ENCODE data around the gene GABPA.
"Not testable (repeated sequence)": the region's sequence is repeated elsewhere in the genome, so short reads cannot be mapped to it uniquely, and the experiment has no call there.

Gene GABPA

DNA sequence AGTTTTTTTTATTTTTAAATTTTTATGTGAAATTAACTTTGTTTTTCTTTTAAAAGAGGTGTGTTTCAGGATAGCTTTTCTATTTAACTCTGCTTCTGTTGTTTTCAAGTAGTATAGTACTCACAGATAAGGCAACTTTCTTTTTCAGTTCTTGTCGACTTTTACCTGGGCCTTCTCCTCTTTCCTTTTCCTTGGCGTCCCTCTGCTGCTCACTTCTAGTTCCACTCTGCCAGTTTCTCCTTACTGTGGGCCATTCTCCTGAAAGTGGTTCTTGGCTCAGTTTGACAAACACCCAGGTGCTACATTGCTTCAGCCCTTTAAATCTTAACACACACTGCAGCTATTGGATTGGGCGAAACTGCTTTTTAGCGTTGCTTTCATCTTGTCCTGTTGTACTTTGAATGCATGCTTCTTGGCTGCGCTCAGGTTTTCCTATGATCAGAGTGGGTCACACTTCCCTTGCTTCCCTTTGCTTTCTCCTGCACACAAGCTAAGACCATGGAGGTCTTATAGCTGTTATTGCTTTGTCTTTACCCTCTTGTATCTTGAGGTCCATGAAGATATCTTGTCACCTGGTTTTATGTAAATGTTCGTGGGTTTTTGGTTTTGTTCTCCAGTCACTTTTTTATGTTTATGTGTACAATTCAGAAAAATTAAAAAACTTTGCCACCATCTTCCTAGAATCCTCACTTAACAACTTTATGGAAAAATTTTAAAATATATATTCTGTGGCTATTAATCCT is 21.6 kb downstream of the GABPA start:
- Histone ChIP-seq H3K27ac (ENCODE audit: low read depth, low read length) (no peak overlapping the region), H3K27me3 (ENCODE audit: control insufficient read depth, insufficient read depth, low read length) (no peaks in the 10 kb centered on the region), H3K9ac (ENCODE audit: low read length) (no peak overlapping the region), H3K4me1 (ENCODE audit: control insufficient read depth, insufficient read depth, low read length) (no peaks in the 10 kb centered on the region), H3K36me3 (ENCODE audit: control insufficient read depth, insufficient read depth, low read length) (peaks cover 18% of the 10 kb centered on the region), H3K4me3 (ENCODE audit: low read length) (no peak overlapping the region)

DNA sequence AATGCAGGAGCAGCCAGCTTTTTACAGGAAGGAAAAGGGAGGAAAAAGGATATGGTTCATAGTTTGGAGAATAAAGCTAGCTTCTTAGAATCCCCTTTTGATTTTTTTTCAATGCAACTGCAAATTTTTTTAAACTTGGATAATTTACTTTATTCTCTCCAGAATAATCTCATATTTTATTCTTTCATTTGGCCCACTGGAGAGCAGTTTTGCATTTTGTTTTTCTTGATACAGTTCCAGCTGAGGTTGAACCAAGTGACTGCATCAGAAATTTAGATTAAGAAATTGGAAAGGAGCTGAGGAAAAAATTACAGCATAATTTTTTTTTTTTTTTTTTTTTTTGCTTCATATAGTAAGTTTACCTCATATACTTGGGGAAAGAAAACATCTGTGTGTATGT is 22.8 kb downstream of the GABPA start:
- no peak overlapping the region for H3K4me3 ChIP-seq (ENCODE audit: low read length)
- H3K27ac ChIP-seq (ENCODE audit: low read depth, low read length), result no peak overlapping the region
- H3K27me3 ChIP-seq (ENCODE audit: control insufficient read depth, insufficient read depth, low read length), result no peaks in the 10 kb centered on the region
- no peaks in the 10 kb centered on the region for H3K4me1 ChIP-seq (ENCODE audit: control insufficient read depth, insufficient read depth, low read length)
- H3K36me3 ChIP-seq (ENCODE audit: control insufficient read depth, insufficient read depth, low read length), result peaks cover 18% of the 10 kb centered on the region
- H3K9ac ChIP-seq (ENCODE audit: low read length), result no peak overlapping the region

- Histone ChIP-seq H3K9ac (ENCODE audit: low read length) (no peak overlapping the region), H3K27ac (ENCODE audit: low read depth, low read length) (no peak overlapping the region), H3K4me1 (ENCODE audit: control insufficient read depth, insufficient read depth, low read length) (no peaks in the 10 kb centered on the region), H3K4me3 (ENCODE audit: low read length) (no peak overlapping the region), H3K27me3 (ENCODE audit: control insufficient read depth, insufficient read depth, low read length) (no peaks in the 10 kb centered on the region), H3K36me3 (ENCODE audit: control insufficient read depth, insufficient read depth, low read length) (peaks cover 22% of the 10 kb centered on the region)
These were observed 24.8 kb downstream of the GABPA start for GRCh38 chr21:25759573-25759972.

- no peak overlapping the region for H3K4me3 ChIP-seq (ENCODE audit: low read length)
These were observed 25.3 kb downstream of the GABPA start for GRCh38 chr21:25760061-25760460.

GRCh38 chr21:25760677-25761076 is 25.9 kb downstream of the GABPA start:
- Histone ChIP-seq H3K4me3 (ENCODE audit: low read length) (no peak overlapping the region), H3K27me3 (ENCODE audit: control insufficient read depth, insufficient read depth, low read length) (no peaks in the 10 kb centered on the region), H3K4me1 (ENCODE audit: control insufficient read depth, insufficient read depth, low read length) (no peaks in the 10 kb centered on the region), H3K9ac (ENCODE audit: low read length) (no peak overlapping the region), H3K27ac (ENCODE audit: low read depth, low read length) (no peak overlapping the region), H3K36me3 (ENCODE audit: control insufficient read depth, insufficient read depth, low read length) (peaks cover 22% of the 10 kb centered on the region)

More at GRCh38 chr21:25760061-25760460, 25.3 kb downstream of the GABPA start:
- Histone ChIP-seq H3K9ac (ENCODE audit: low read length) (no peak overlapping the region), H3K4me1 (ENCODE audit: control insufficient read depth, insufficient read depth, low read length) (no peaks in the 10 kb centered on the region), H3K27me3 (ENCODE audit: control insufficient read depth, insufficient read depth, low read length) (no peaks in the 10 kb centered on the region), H3K36me3 (ENCODE audit: control insufficient read depth, insufficient read depth, low read length) (peaks cover 22% of the 10 kb centered on the region), H3K27ac (ENCODE audit: low read depth, low read length) (no peak overlapping the region)

DNA sequence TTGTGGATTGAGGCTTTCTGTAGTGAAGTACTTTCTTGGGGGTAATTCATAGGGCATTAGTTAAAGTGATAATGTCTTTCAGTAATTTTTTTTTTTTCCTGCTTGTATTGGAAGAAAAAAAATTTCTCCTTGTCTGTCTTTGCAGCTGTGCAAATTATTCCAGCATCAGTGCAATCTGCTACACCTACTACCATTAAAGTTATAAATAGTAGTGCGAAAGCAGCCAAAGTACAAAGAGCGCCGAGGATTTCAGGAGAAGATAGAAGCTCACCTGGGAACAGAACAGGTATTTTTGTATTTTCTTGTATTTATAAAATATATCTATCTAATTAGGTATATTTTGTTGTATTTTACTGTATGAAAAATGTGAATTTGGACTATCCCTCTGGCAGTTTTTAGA is 29.3 kb downstream of the GABPA start:
- no peak overlapping the region for H3K27ac ChIP-seq (ENCODE audit: low read depth, low read length)
- no peak overlapping the region for H3K9ac ChIP-seq (ENCODE audit: low read length)
- no peak overlapping the region for H3K4me3 ChIP-seq (ENCODE audit: low read length)
- no peaks in the 10 kb centered on the region for H3K27me3 ChIP-seq (ENCODE audit: control insufficient read depth, insufficient read depth, low read length)
- H3K4me1 ChIP-seq (ENCODE audit: control insufficient read depth, insufficient read depth, low read length), result no peaks in the 10 kb centered on the region
- H3K36me3 ChIP-seq (ENCODE audit: control insufficient read depth, insufficient read depth, low read length), result peaks cover 22% of the 10 kb centered on the region

GRCh38 chr21:25767921-25768320 is 33.1 kb downstream of the GABPA start:
- H3K27me3 ChIP-seq (ENCODE audit: control insufficient read depth, insufficient read depth, low read length), result no peaks in the 10 kb centered on the region
- H3K4me3 ChIP-seq (ENCODE audit: low read length), result no peak overlapping the region
- H3K4me1 ChIP-seq (ENCODE audit: control insufficient read depth, insufficient read depth, low read length), result no peaks in the 10 kb centered on the region
- H3K9ac ChIP-seq (ENCODE audit: low read length), result no peak overlapping the region
- H3K27ac ChIP-seq (ENCODE audit: low read depth, low read length), result no peak overlapping the region
- peaks cover 9% of the 10 kb centered on the region for H3K36me3 ChIP-seq (ENCODE audit: control insufficient read depth, insufficient read depth, low read length)

- no peaks in the 10 kb centered on the region for H3K36me3 ChIP-seq (ENCODE audit: control insufficient read depth, insufficient read depth, low read length)
- no peaks in the 10 kb centered on the region for H3K4me1 ChIP-seq (ENCODE audit: control insufficient read depth, insufficient read depth, low read length)
- H3K27me3 ChIP-seq (ENCODE audit: control insufficient read depth, insufficient read depth, low read length), result no peaks in the 10 kb centered on the region
- no peak overlapping the region for H3K27ac ChIP-seq (ENCODE audit: low read depth, low read length)
- no peak overlapping the region for H3K4me3 ChIP-seq (ENCODE audit: low read length)
- H3K9ac ChIP-seq (ENCODE audit: low read length), result no peak overlapping the region
These were observed 37.9 kb downstream of the GABPA start for GRCh38 chr21:25772686-25773085.

- Histone ChIP-seq H3K27me3 (ENCODE audit: control insufficient read depth, insufficient read depth, low read length) (no peaks in the 10 kb centered on the region), H3K4me1 (ENCODE audit: control insufficient read depth, insufficient read depth, low read length) (no peaks in the 10 kb centered on the region), H3K4me3 (ENCODE audit: low read length) (no peak overlapping the region), H3K36me3 (ENCODE audit: control insufficient read depth, insufficient read depth, low read length) (no peaks in the 10 kb centered on the region), H3K9ac (ENCODE audit: low read length) (no peak overlapping the region), H3K27ac (ENCODE audit: low read depth, low read length) (no peak overlapping the region)
These were observed 41.7 kb downstream of the GABPA start for GRCh38 chr21:25776440-25776839.

GRCh38 chr21:25778126-25778875 is 43.5 kb downstream of the GABPA start:
- not testable (repeated sequence) for H3K27me3 ChIP-seq (ENCODE audit: control insufficient read depth, insufficient read depth, low read length); H3K4me3 ChIP-seq (ENCODE audit: low read length); H3K36me3 ChIP-seq (ENCODE audit: control insufficient read depth, insufficient read depth, low read length); H3K9ac ChIP-seq (ENCODE audit: low read length); H3K4me1 ChIP-seq (ENCODE audit: control insufficient read depth, insufficient read depth, low read length); H3K27ac ChIP-seq (ENCODE audit: low read depth, low read length)

- Histone ChIP-seq H3K9ac (ENCODE audit: low read length) (no peak overlapping the region), H3K27me3 (ENCODE audit: control insufficient read depth, insufficient read depth, low read length) (no peaks in the 10 kb centered on the region), H3K4me1 (ENCODE audit: control insufficient read depth, insufficient read depth, low read length) (peaks cover 10% of the 10 kb centered on the region), H3K27ac (ENCODE audit: low read depth, low read length) (no peak overlapping the region), H3K4me3 (ENCODE audit: low read length) (no peak overlapping the region), H3K36me3 (ENCODE audit: control insufficient read depth, insufficient read depth, low read length) (no peaks in the 10 kb centered on the region)
These were observed 53.9 kb downstream of the GABPA start for GRCh38 chr21:25788677-25789076.

GRCh38 chr21:25790122-25790877 is 55.5 kb downstream of the GABPA start:
- Histone ChIP-seq H3K4me3 (ENCODE audit: low read length) (peak overlapping the region; percentile 73), H3K9ac (ENCODE audit: low read length) (no peak overlapping the region), H3K27ac (ENCODE audit: low read depth, low read length) (peak overlapping the region; percentile 67), H3K36me3 (ENCODE audit: control insufficient read depth, insufficient read depth, low read length) (no peaks in the 10 kb centered on the region), H3K27me3 (ENCODE audit: control insufficient read depth, insufficient read depth, low read length) (no peaks in the 10 kb centered on the region), H3K4me1 (ENCODE audit: control insufficient read depth, insufficient read depth, low read length) (peaks cover 10% of the 10 kb centered on the region)

Measured in rectal smooth muscle tissue (tissue), 1 donor.